Liver (tissue), 9 donors: ENCODE data around the gene NHP2. TPM values are rescaled to one million over a fixed set of nuclear protein-coding genes. Genes with fewer than 3 reads are reported as not detected.

Experiments
- DNase-seq: peaks from one replicate; pipeline ENCODE4 v3.0.0-alpha.2; 2017; ENCODE audit warnings: low spot score
- H3K27ac ChIP-seq, 2 donors: one replicate each; pipeline ENCODE4 v1.7.0; 2013; ENCODE audit warnings: inconsistent platforms in 2 of 2, low read length in 2 of 2, control low read depth in 1 of 2, low read depth in 1 of 2, mild to moderate bottlenecking in 1 of 2
- H3K27me3 ChIP-seq, 4 donors: one replicate each; pipeline versions ENCODE4 v1.6.1 to v1.7.0; 2013; ENCODE audit warnings: low read length in 3 of 4, inconsistent platforms in 1 of 4, mild to moderate bottlenecking in 1 of 4, moderate library complexity in 1 of 4; ENCODE audit not compliant: control insufficient read depth in 4 of 4, insufficient read depth in 4 of 4
- H3K36me3 ChIP-seq, 4 donors: one replicate each; pipeline versions ENCODE4 v1.6.1 to v1.7.0; 2013; ENCODE audit warnings: low read length in 3 of 4, mild to moderate bottlenecking in 3 of 4, low read depth in 1 of 4, moderate library complexity in 1 of 4; ENCODE audit not compliant: control insufficient read depth in 4 of 4, insufficient read depth in 3 of 4
- H3K4me1 ChIP-seq, 4 donors: one replicate each; pipeline versions ENCODE4 v1.6.1 to v1.7.0; 2013; ENCODE audit warnings: low read length in 3 of 4, mild to moderate bottlenecking in 3 of 4, moderate library complexity in 1 of 4; ENCODE audit not compliant: control insufficient read depth in 4 of 4, insufficient read depth in 4 of 4
- H3K4me3 ChIP-seq, 3 donors: one replicate each; pipeline versions ENCODE4 v1.6.1 to v1.7.0; 2013; ENCODE audit warnings: low read length in 3 of 3, control low read depth in 1 of 3, low read depth in 1 of 3, mild to moderate bottlenecking in 1 of 3
- H3K9ac ChIP-seq, 2 donors: one replicate each; pipeline ENCODE4 v1.7.0; 2013; ENCODE audit warnings: low read length in 2 of 2, mild to moderate bottlenecking in 2 of 2, moderate library complexity in 2 of 2, control low read depth in 1 of 2, low read depth in 1 of 2
- H3K9me3 ChIP-seq, 4 donors: one replicate each; pipeline versions ENCODE4 v1.6.1 to v1.7.0; 2013; ENCODE audit warnings: low read length in 3 of 4; ENCODE audit not compliant: control insufficient read depth in 4 of 4
- CTCF ChIP-seq: fragments of 150-350 bp; IDR thresholded peaks from 2 replicates; pipeline ENCODE4 v1.5.1; 2017; ENCODE audit warnings: improper control_type of control experiment, low read depth, low read length; ENCODE audit not compliant: missing input control
- EGR1 ChIP-seq, 2 donors: IDR thresholded peaks; 2 replicates each; pipeline ENCODE4 v1.6.1; 2016 to 2018; ENCODE audit warnings: antibody characterized with exemption in 2 of 2, low read depth in 2 of 2
- FOXA1 ChIP-seq: IDR thresholded peaks from 2 replicates; pipeline ENCODE4 v1.6.1; 2016; ENCODE audit warnings: antibody characterized with exemption
- FOXA2 ChIP-seq: IDR thresholded peaks from 2 replicates; pipeline ENCODE4 v1.6.1; 2016; ENCODE audit warnings: antibody characterized with exemption
- GABPA ChIP-seq, 2 donors: IDR thresholded peaks in 1 of 2; conservative IDR thresholded peaks in 1 of 2; 2 replicates each; pipeline ENCODE4 v1.6.1; 2016; ENCODE audit warnings: antibody characterized with exemption in 2 of 2, mild to moderate bottlenecking in 1 of 2, moderate library complexity in 1 of 2
- HNF4A ChIP-seq, 2 donors: conservative IDR thresholded peaks; 2 replicates each; pipeline ENCODE4 v1.6.1; 2016; ENCODE audit warnings: antibody characterized with exemption in 2 of 2, mild to moderate bottlenecking in 2 of 2
- HNF4G ChIP-seq: IDR thresholded peaks from 2 replicates; pipeline ENCODE4 v1.6.1; 2016; ENCODE audit warnings: antibody characterized with exemption
- JUND ChIP-seq, 2 donors: IDR thresholded peaks; 2 replicates each; pipeline ENCODE4 v1.6.1; 2016; ENCODE audit warnings: antibody characterized with exemption in 2 of 2
- MAX ChIP-seq: IDR thresholded peaks from 2 replicates; pipeline ENCODE4 v1.6.1; 2016; ENCODE audit warnings: antibody characterized with exemption
- NR2F2 ChIP-seq: IDR thresholded peaks from 2 replicates; pipeline ENCODE4 v1.6.1; 2016; ENCODE audit warnings: antibody characterized with exemption
- RAD21 ChIP-seq, 2 donors: IDR thresholded peaks; 2 replicates each; pipeline ENCODE4 v1.6.1; 2016; ENCODE audit warnings: antibody characterized with exemption in 2 of 2, mild to moderate bottlenecking in 2 of 2
- RXRA ChIP-seq, 2 donors: IDR thresholded peaks; 2 replicates each; pipeline ENCODE4 v1.6.1; 2017 to 2018; ENCODE audit warnings: antibody characterized with exemption in 2 of 2, mild to moderate bottlenecking in 1 of 2
- SP1 ChIP-seq: IDR thresholded peaks from 2 replicates; pipeline ENCODE4 v1.6.1; 2018; ENCODE audit warnings: antibody characterized with exemption, mild to moderate bottlenecking
- TAF1 ChIP-seq: conservative IDR thresholded peaks from 2 replicates; pipeline ENCODE4 v1.6.1; 2016; ENCODE audit warnings: antibody characterized with exemption, mild to moderate bottlenecking
- YY1 ChIP-seq: IDR thresholded peaks from 2 replicates; pipeline ENCODE4 v1.6.1; 2016; ENCODE audit warnings: antibody characterized with exemption, mild to moderate bottlenecking
- WGBS: extraction: QIAGEN DNeasy Blood & Tissue Kit; methylation state at CpG from one replicate; pipeline ENCODE4 v1.1.7; 2013; 5-methylcytosine and 5-hydroxymethylcytosine counted together
- polyA plus RNA-seq, 2 donors: library from polyadenylated mRNA; stranded (reverse) in 1 of 2; unstranded in 1 of 2; fragments of 200-250 nt in 1 of 2; fragments of >200 nt in 1 of 2; fragmentation: Nextera tagmentation in 1 of 2; extraction: Ambion mirVana in 1 of 2; gene quantifications; one replicate each; pipeline versions ENCODE4 v1.2.1 to v1.2.3, GENCODE V29; 2013 to 2015
- total RNA-seq, 2 donors: library from RNA; depleted of rRNA; stranded (reverse); fragments of >200 nt; gene quantifications; one replicate each; pipeline ENCODE4 v1.2.3, GENCODE V29; 2014
- TF ChIP-seq, protein P1 (sequence below): IDR thresholded peaks from 2 replicates; pipeline ENCODE4 v1.6.1; 2016; ENCODE audit warnings: antibody characterized with exemption
- TF ChIP-seq, protein P2 (sequence below): IDR thresholded peaks from 2 replicates; pipeline ENCODE4 v1.6.1; 2016; ENCODE audit warnings: antibody characterized with exemption, mild to moderate bottlenecking
- donor health status: healthy.
- donor health status: healthy.
- donor health status: healthy.
- donor health status: healthy.
- donor health status: healthy.

Gene NHP2
- total and polyA plus RNA-seq, 4 donors: 44.1 to 124 (median 62.6) TPM

DNA sequence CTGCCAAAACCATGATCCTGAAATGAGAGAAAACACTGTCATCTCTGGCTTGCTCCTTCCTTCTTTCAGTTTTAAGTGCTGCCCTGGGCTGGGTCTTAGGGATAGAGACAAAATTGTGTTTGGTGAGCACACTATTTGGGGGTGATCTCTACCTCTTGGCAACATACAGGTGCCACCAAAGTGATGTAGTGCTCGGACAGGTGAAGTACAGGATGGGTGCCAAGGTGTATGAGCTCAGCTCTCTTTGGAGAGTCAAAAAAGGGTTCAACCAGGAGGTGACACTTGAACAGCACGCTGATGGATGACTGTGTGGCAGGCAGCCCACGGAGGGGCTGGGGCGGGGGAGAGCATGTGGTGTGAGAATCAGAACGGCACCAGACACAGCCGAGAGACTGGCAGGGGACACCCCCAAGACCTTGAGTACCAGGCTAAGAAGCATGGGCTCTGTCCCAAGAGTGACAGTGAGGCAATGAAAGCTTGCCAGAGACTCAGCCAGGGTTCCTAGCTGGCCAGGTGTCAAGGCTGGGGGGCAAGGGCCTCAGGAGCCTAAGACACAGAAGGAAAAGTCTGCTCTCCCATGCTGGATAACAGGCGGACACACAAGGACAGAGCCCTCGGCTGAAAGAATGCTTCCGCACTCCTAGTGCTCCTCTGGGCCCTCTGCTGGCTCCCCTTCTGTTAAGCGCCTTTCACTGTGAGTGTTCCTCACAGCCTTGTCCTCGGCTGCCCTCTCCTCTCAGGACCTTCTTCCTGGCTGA, 2.5 kb downstream of the NHP2 start (continued):
- TF ChIP-seq RAD21 (IDR thresholded peaks at IDR 0.05): no peak
- no peak for TF ChIP-seq NR2F2
- TF ChIP-seq FOXA2: no peak
- TF ChIP-seq GABPA (IDR thresholded peaks at IDR 0.05 in 1 of 2, conservative IDR thresholded peaks at IDR 0.05 in 1 of 2): no peak

- Histone ChIP-seq H3K27me3 (no peaks in the 10 kb centered on the region), H3K4me1 (peaks cover 5 to 14% (median 10%) of the 10 kb centered on the region in 4 donors), H3K27ac (no peak overlapping the region), H3K4me3 (no peak overlapping the region), H3K9me3 (no peaks in the 10 kb centered on the region), H3K9ac (no peak overlapping the region), H3K36me3 (peaks cover 19 to 56% (median 26%) of the 10 kb centered on the region in 4 donors)
- 92% methylated on average over 11 of the region's 11 CpGs for WGBS
- no peak for TF ChIP-seq HNF4A (conservative IDR thresholded peaks at IDR 0.05)
- TF ChIP-seq SP1: no peak
- TF ChIP-seq NR2F2: no peak
- TF ChIP-seq TAF1: no peak
- no peak for TF ChIP-seq RXRA (IDR thresholded peaks at IDR 0.05)
- no peak for TF ChIP-seq EGR1 (IDR thresholded peaks at IDR 0.05; ENCODE audit: low read depth in 2 of 2)
- TF ChIP-seq FOXA1: no peak
- TF ChIP-seq, protein P1, sequence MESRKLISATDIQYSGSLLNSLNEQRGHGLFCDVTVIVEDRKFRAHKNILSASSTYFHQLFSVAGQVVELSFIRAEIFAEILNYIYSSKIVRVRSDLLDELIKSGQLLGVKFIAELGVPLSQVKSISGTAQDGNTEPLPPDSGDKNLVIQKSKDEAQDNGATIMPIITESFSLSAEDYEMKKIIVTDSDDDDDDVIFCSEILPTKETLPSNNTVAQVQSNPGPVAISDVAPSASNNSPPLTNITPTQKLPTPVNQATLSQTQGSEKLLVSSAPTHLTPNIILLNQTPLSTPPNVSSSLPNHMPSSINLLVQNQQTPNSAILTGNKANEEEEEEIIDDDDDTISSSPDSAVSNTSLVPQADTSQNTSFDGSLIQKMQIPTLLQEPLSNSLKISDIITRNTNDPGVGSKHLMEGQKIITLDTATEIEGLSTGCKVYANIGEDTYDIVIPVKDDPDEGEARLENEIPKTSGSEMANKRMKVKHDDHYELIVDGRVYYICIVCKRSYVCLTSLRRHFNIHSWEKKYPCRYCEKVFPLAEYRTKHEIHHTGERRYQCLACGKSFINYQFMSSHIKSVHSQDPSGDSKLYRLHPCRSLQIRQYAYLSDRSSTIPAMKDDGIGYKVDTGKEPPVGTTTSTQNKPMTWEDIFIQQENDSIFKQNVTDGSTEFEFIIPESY: no peak
- TF ChIP-seq MAX: no peak
- DNase-seq: no peak
Observed at GRCh38 chr5:178149199-178149932, 4.3 kb downstream of the NHP2 start.

DNA sequence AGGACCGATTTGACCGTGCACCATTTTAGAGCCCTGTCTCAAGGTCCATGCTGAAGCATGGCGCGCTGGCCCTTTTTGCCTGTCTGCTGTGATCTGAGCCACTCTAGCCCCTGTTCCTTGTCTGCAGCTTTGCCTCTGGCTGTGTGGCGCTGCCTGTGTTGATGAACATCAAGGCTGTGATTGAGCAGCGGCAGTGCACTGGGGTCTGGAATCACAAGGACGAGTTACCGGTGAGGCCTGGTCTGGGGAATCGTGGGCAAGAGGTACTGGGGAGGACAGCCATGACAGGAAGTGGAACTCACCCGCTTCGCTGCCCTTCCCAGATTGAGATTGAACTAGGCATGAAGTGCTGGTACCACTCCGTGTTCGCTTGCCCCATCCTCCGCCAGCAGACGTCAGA, 6.3 kb downstream of the NHP2 start:
- Histone ChIP-seq H3K9ac (no peak overlapping the region), H3K27me3 (no peaks in the 10 kb centered on the region), H3K4me1 (peaks cover 0 to 2% (median under 1%) of the 10 kb centered on the region in 4 donors), H3K4me3 (no peak overlapping the region), H3K36me3 (peaks cover 19 to 72% (median 35%) of the 10 kb centered on the region in 4 donors), H3K9me3 (no peaks in the 10 kb centered on the region), H3K27ac (no peak overlapping the region)
- 95% methylated on average over 15 of the region's 15 CpGs for WGBS
- no peak for DNase-seq
- no peak for TF ChIP-seq FOXA2
- TF ChIP-seq, protein P2, sequence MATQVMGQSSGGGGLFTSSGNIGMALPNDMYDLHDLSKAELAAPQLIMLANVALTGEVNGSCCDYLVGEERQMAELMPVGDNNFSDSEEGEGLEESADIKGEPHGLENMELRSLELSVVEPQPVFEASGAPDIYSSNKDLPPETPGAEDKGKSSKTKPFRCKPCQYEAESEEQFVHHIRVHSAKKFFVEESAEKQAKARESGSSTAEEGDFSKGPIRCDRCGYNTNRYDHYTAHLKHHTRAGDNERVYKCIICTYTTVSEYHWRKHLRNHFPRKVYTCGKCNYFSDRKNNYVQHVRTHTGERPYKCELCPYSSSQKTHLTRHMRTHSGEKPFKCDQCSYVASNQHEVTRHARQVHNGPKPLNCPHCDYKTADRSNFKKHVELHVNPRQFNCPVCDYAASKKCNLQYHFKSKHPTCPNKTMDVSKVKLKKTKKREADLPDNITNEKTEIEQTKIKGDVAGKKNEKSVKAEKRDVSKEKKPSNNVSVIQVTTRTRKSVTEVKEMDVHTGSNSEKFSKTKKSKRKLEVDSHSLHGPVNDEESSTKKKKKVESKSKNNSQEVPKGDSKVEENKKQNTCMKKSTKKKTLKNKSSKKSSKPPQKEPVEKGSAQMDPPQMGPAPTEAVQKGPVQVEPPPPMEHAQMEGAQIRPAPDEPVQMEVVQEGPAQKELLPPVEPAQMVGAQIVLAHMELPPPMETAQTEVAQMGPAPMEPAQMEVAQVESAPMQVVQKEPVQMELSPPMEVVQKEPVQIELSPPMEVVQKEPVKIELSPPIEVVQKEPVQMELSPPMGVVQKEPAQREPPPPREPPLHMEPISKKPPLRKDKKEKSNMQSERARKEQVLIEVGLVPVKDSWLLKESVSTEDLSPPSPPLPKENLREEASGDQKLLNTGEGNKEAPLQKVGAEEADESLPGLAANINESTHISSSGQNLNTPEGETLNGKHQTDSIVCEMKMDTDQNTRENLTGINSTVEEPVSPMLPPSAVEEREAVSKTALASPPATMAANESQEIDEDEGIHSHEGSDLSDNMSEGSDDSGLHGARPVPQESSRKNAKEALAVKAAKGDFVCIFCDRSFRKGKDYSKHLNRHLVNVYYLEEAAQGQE: no peak
- TF ChIP-seq SP1: no peak
- no peak for TF ChIP-seq RXRA (IDR thresholded peaks at IDR 0.05)
- TF ChIP-seq TAF1: no peak
- no peak for TF ChIP-seq EGR1 (IDR thresholded peaks at IDR 0.05; ENCODE audit: low read depth in 2 of 2)
- TF ChIP-seq HNF4G: no peak
- no peak for TF ChIP-seq JUND (IDR thresholded peaks at IDR 0.05)
- no peak for TF ChIP-seq YY1
- no peak for TF ChIP-seq CTCF
- TF ChIP-seq FOXA1: no peak
